ENCODE results near the gene ABHD17A.

Gene ABHD17A

GRCh38 chr19:1852581-1853128 is 32.6 kb downstream of the ABHD17A start:
- peaks cover 76% of the 10 kb centered on the region for H3K79me2 ChIP-seq (ENCODE audit: control insufficient read depth, low read length)
- H3K36me3 ChIP-seq (ENCODE audit: control insufficient read depth, low read length), result peaks cover 14% of the 10 kb centered on the region
- no peak overlapping the region for H3K27ac ChIP-seq (ENCODE audit: low read depth, low read length)
- no peaks in the 10 kb centered on the region for H3K9me2 ChIP-seq (replicated peaks; ENCODE audit: control insufficient read depth, low read length)
- no peak for TF ChIP-seq EZH2phosphoT487 (IDR thresholded peaks at IDR 0.05; ENCODE audit: borderline replicate concordance, low read length)
- no peak for TF ChIP-seq CTCF (IDR thresholded peaks at IDR 0.05; ENCODE audit: low read depth, low read length, poor library complexity, severe bottlenecking)
- no peaks in the 10 kb centered on the region for H3K27me3 ChIP-seq (ENCODE audit: control insufficient read depth, low read length)
- H3K4me2 ChIP-seq (ENCODE audit: low read length), result peak overlapping the region; percentile 75
- H4K20me1 ChIP-seq (ENCODE audit: control insufficient read depth, insufficient read depth, low read depth, low read length), result peaks cover 13% of the 10 kb centered on the region; the same call in 1 of the 2 replicates
- peaks cover 70% of the 10 kb centered on the region for H3K4me1 ChIP-seq (ENCODE audit: control insufficient read depth, low read length)
- peaks cover 18% of the 10 kb centered on the region for H3F3A ChIP-seq (ENCODE audit: control insufficient read depth, insufficient read depth)
- peak overlapping the region; percentile 46 for H3K4me3 ChIP-seq (ENCODE audit: low read length)
- no peaks in the 10 kb centered on the region for H3K9me3 ChIP-seq (ENCODE audit: control insufficient read depth, insufficient read depth, low read length)

- Histone ChIP-seq H3K4me2 (ENCODE audit: low read length) (peak overlapping the region; percentile 75), H3F3A (ENCODE audit: control insufficient read depth, insufficient read depth) (peaks cover 13% of the 10 kb centered on the region; the same call in 1 of the 2 replicates), H3K36me3 (ENCODE audit: control insufficient read depth, low read length) (peaks cover 20% of the 10 kb centered on the region), H3K4me3 (ENCODE audit: low read length) (peak overlapping the region; percentile 46), H3K9me3 (ENCODE audit: control insufficient read depth, insufficient read depth, low read length) (no peaks in the 10 kb centered on the region), H3K79me2 (ENCODE audit: control insufficient read depth, low read length) (peaks cover 76% of the 10 kb centered on the region), H3K4me1 (ENCODE audit: control insufficient read depth, low read length) (peaks cover 68% of the 10 kb centered on the region), H3K27me3 (ENCODE audit: control insufficient read depth, low read length) (no peaks in the 10 kb centered on the region), H3K27ac (ENCODE audit: low read depth, low read length) (no peak overlapping the region), H4K20me1 (ENCODE audit: control insufficient read depth, insufficient read depth, low read depth, low read length) (peaks cover 20% of the 10 kb centered on the region; the same call in 1 of the 2 replicates), H3K9me2 (replicated peaks; ENCODE audit: control insufficient read depth, low read length) (no peaks in the 10 kb centered on the region)
- TF ChIP-seq CTCF (IDR thresholded peaks at IDR 0.05; ENCODE audit: low read depth, low read length, poor library complexity, severe bottlenecking) (peak; percentile 9), EZH2phosphoT487 (IDR thresholded peaks at IDR 0.05; ENCODE audit: borderline replicate concordance, low read length) (no peak)
Measured at GRCh38 chr19:1851654-1852580, 33.4 kb downstream of the ABHD17A start.

- Histone ChIP-seq H3K27me3 (ENCODE audit: control insufficient read depth, low read length) (no peaks in the 10 kb centered on the region), H4K20me1 (ENCODE audit: control insufficient read depth, insufficient read depth, low read depth, low read length) (peaks cover 28% of the 10 kb centered on the region; the same call in 1 of the 2 replicates), H3K4me1 (ENCODE audit: control insufficient read depth, low read length) (peaks cover 69% of the 10 kb centered on the region), H3F3A (ENCODE audit: control insufficient read depth, insufficient read depth) (peaks cover 8% of the 10 kb centered on the region; the same call in 1 of the 2 replicates), H3K9me2 (replicated peaks; ENCODE audit: control insufficient read depth, low read length) (no peaks in the 10 kb centered on the region), H3K4me2 (ENCODE audit: low read length) (peak overlapping the region; percentile 75; the same call in 1 of the 2 replicates), H3K4me3 (ENCODE audit: low read length) (no peak overlapping the region), H3K27ac (ENCODE audit: low read depth, low read length) (no peak overlapping the region), H3K79me2 (ENCODE audit: control insufficient read depth, low read length) (peaks cover 78% of the 10 kb centered on the region), H3K9me3 (ENCODE audit: control insufficient read depth, insufficient read depth, low read length) (no peaks in the 10 kb centered on the region), H3K36me3 (ENCODE audit: control insufficient read depth, low read length) (peaks cover 29% of the 10 kb centered on the region)
- TF ChIP-seq CTCF (IDR thresholded peaks at IDR 0.05; ENCODE audit: low read depth, low read length, poor library complexity, severe bottlenecking) (peak; percentile 43), EZH2phosphoT487 (IDR thresholded peaks at IDR 0.05; ENCODE audit: borderline replicate concordance, low read length) (no peak)
Measured at GRCh38 chr19:1850809-1851653, 34.3 kb downstream of the ABHD17A start.

Data from DOHH2 (cell line).